Prostate gland (tissue), 2 donors: ENCODE results near the gene GNAZ. TPM values are rescaled to one million over a fixed set of nuclear protein-coding genes. Genes with fewer than 3 reads are reported as not detected.
A peak's percentile ranks its signal among the peaks of the same experiment; 100 is the strongest.

Source experiments
- DNase-seq: peaks from one replicate; pipeline ENCODE4 v3.0.0-alpha.2; 2019; ENCODE audit warnings: low spot score
- H3K27ac ChIP-seq, 2 donors: fragments of 200-600 bp; sonication (generic); 2 replicates each; pipeline ENCODE4 v1.5.1; 2017 to 2019
- H3K27me3 ChIP-seq: fragments of 200-600 bp; sonication (generic); replicated peaks from 2 replicates; pipeline ENCODE4 v1.5.1; 2019; ENCODE audit not compliant: insufficient read depth
- H3K36me3 ChIP-seq, 2 donors: fragments of 200-600 bp; sonication (generic); 1 replicate in 1 of 2; 2 replicates in 1 of 2; pipeline versions ENCODE4 v1.5.1 to v1.8.1; 2017 to 2019
- H3K4me1 ChIP-seq: fragments of 200-600 bp; sonication (generic); replicated peaks from 2 replicates; pipeline ENCODE4 v1.5.1; 2019
- H3K4me3 ChIP-seq, 2 donors: fragments of 200-600 bp; sonication (generic); 2 replicates each; pipeline ENCODE4 v1.5.1; 2017 to 2019
- H3K9me3 ChIP-seq: fragments of 200-600 bp; sonication (generic); 2 replicates; pipeline ENCODE4 v1.5.1; 2017
- CTCF ChIP-seq, 4 experiments: fragments of 200-600 bp in 2 of 4; fragments of 450-650 bp in 2 of 4; sonication (generic) in 2 of 4; IDR thresholded peaks; 1 replicate in 3 of 4; 2 replicates in 1 of 4; pipeline ENCODE4 v1.5.1; 2016 to 2019; ENCODE audit warnings: antibody characterized with exemption in 4 of 4, mild to moderate bottlenecking in 2 of 4, moderate library complexity in 2 of 4
- POLR2A ChIP-seq: fragments of 450-650 bp; IDR thresholded peaks from one replicate; pipeline ENCODE4 v1.6.1; 2016; ENCODE audit warnings: antibody characterized with exemption, mild to moderate bottlenecking
- POLR2AphosphoS5 ChIP-seq: sonication (generic); formaldehyde crosslinking; IDR thresholded peaks from one replicate; pipeline ENCODE4 v1.6.1; 2017; ENCODE audit warnings: antibody characterized with exemption
- WGBS: methylation state at CpG from one replicate; pipeline ENCODE4 v1.1.5; 2018; 5-methylcytosine and 5-hydroxymethylcytosine counted together
- intact Hi-C: fragments of 100-400 bp; cut with DNase I; formaldehyde crosslinking; loops from one replicate; pipeline ENCODE4 v1.14.2; 2022
- total RNA-seq, 2 donors: library from RNA; depleted of rRNA; stranded (reverse); fragments of >200 nt; gene quantifications; one replicate each; pipeline ENCODE4 v1.1.0, GENCODE V29; 2016

Gene GNAZ
- total RNA-seq, 2 donors from 2014 or later, result 5.7 to 22.6 TPM

DNA sequence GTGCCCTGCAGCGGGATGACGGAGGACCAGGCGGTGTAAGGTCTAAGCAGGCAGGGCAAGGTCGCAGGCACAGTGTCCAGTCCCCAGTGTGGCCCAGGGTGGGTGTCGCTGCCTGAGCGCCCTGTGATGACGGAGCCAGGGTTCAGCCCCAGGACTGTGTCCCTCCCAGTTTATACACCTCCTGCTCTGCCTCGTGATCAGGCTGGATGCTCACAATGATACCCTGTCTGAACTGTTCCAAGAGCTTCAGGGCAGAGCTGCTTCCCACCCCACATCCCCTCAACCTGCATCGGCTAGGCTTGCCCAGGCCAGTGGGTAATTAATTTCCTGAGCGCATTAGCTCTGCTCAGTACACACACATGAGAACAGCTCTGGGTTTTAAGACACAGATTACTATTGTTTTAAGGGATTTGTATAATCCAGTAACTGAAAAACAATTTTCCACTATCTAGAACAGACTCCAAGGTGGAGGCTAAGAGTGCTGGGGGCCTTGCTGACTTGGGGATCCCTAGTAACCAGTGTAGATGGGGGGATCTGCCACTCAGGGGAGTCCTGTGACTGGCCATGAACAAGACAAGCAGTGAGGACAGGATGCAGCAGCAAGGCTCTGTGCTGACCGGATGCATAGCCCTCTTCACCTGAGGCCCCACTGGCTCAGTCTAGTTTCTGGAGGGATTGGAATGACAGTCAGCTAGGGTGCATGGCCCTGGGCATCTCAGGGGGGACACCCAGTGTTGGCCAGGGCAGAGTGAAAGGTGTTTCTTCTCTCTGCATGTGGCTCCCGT is 34.1 kb downstream of the GNAZ start:
- peaks cover 4% of the 10 kb centered on the region for H3K4me1 ChIP-seq
- H3K27me3 ChIP-seq, result no peaks in the 10 kb centered on the region
- no peak overlapping the region for H3K4me3 ChIP-seq
- TF ChIP-seq CTCF (IDR thresholded peaks at IDR 0.05) (no peak), POLR2A (no peak), POLR2AphosphoS5 (no peak)
- intact Hi-C loops, result no loop called here
- no peak overlapping the region for H3K27ac ChIP-seq
- whole genome bisulfite sequencing, result 88% methylated on average over 12 of the region's 12 CpGs
- H3K36me3 ChIP-seq, result no peaks in the 10 kb centered on the region
- no peak for DNase-seq
- H3K9me3 ChIP-seq, result no peaks in the 10 kb centered on the region

DNA sequence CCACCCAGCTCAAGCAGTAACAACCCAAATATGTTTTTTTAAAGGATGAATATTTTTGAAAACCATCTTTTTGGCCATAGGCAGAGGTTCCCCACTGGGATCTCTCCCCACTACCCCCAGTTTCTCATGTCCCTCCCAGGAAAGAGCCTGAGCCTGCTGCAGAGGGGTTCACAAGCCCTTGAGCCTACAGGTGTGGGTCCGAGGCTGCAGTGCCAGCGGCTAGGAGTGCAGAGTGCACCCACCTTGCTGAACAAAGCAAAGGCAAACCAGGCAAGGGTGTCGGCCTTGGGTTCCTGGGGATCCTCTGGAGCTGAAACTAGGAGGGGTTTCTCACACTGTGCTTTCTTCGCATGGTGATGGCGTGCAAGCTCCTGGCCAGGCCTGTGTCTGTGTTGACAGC is 35.0 kb downstream of the GNAZ start:
- intact Hi-C loops, result no loop called here
- WGBS, result 100% methylated on average over 5 of the region's 5 CpGs
- TF ChIP-seq POLR2AphosphoS5 (no peak), CTCF (IDR thresholded peaks at IDR 0.05) (no peak), POLR2A (no peak)
- Histone ChIP-seq H3K4me1 (no peaks in the 10 kb centered on the region), H3K27me3 (no peaks in the 10 kb centered on the region), H3K9me3 (no peaks in the 10 kb centered on the region), H3K4me3 (no peak overlapping the region), H3K36me3 (no peaks in the 10 kb centered on the region), H3K27ac (no peak overlapping the region)
- DNase-seq, result no peak

DNA sequence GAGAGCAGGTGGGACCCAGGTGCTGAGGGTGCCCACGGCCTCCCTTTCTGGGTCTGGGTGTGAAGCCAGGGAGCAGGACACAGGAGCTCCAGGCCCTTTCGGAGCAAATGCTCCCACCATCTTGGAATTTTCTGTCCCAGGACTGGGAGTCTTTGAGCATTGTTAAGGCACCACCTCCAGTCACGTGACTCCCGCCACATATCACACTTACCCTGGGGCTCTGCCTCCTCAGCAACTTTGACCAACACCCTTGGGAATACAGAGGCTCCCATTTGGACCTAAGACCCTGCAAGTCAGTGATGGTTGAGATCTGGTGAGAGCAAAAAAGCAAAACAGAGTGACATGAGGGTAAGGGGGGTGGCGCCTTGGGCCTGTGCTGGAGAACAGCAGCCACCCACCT is 35.6 kb downstream of the GNAZ start:
- no peaks in the 10 kb centered on the region for H3K27me3 ChIP-seq
- no peaks in the 10 kb centered on the region for H3K4me1 ChIP-seq
- intact Hi-C loops, result no loop called here
- no peaks in the 10 kb centered on the region for H3K36me3 ChIP-seq
- H3K27ac ChIP-seq, result no peak overlapping the region
- H3K4me3 ChIP-seq, result no peak overlapping the region
- no peak for DNase-seq
- H3K9me3 ChIP-seq, result no peaks in the 10 kb centered on the region
- 95% methylated on average over 5 of the region's 5 CpGs for WGBS
- TF ChIP-seq POLR2A (no peak), POLR2AphosphoS5 (no peak), CTCF (IDR thresholded peaks at IDR 0.05) (no peak)

- no peaks in the 10 kb centered on the region for H3K27me3 ChIP-seq
- H3K4me3 ChIP-seq, result no peak overlapping the region
- TF ChIP-seq CTCF (IDR thresholded peaks at IDR 0.05), result no peak
- TF ChIP-seq POLR2AphosphoS5, result peak; percentile 77
- DNase-seq, result peak; percentile 67
- no peaks in the 10 kb centered on the region for H3K9me3 ChIP-seq
- intact Hi-C loops, result no loop called here
- H3K4me1 ChIP-seq, result no peaks in the 10 kb centered on the region
- H3K36me3 ChIP-seq, result no peaks in the 10 kb centered on the region
- WGBS, result 85% methylated on average over 4 of the region's 4 CpGs
- H3K27ac ChIP-seq, result no peak overlapping the region
These were observed 36.0 kb downstream of the GNAZ start for GRCh38 chr22:23106344-23106743.

DNA sequence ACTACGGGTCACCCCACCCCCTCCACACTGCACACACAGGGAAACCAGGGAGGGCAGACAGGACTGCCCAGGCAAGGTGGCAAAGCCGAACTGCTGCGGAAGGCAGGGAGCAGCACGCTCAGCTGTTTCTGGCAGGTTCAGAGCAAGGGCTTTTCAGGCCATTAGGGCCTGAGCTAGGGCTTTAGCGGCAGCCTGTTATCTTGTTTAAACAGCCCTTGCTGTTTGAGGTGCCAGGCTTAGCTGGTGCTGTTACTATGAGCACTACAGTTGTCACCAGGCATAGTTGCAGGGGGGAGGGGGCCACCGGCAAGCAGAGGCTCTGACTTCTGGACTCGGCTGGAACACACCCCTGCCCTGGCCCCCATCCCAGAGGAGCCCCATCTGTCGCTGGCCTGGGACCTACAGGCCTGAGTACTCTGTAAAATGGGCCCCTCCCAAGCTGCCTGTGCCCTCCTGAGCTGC is 36.6 kb downstream of the GNAZ start:
- DNase-seq, result no peak
- Histone ChIP-seq H3K27me3 (no peaks in the 10 kb centered on the region), H3K36me3 (no peaks in the 10 kb centered on the region), H3K9me3 (no peaks in the 10 kb centered on the region), H3K27ac (no peak overlapping the region), H3K4me3 (no peak overlapping the region), H3K4me1 (no peaks in the 10 kb centered on the region)
- intact Hi-C loops, result no loop called here
- 69% methylated on average over 8 of the region's 8 CpGs for WGBS
- no peak for TF ChIP-seq POLR2AphosphoS5
- no peak for TF ChIP-seq POLR2A
- TF ChIP-seq CTCF (IDR thresholded peaks at IDR 0.05), result no peak
